ENCODE results near the gene CD58.

The CD58 gene

DNA sequence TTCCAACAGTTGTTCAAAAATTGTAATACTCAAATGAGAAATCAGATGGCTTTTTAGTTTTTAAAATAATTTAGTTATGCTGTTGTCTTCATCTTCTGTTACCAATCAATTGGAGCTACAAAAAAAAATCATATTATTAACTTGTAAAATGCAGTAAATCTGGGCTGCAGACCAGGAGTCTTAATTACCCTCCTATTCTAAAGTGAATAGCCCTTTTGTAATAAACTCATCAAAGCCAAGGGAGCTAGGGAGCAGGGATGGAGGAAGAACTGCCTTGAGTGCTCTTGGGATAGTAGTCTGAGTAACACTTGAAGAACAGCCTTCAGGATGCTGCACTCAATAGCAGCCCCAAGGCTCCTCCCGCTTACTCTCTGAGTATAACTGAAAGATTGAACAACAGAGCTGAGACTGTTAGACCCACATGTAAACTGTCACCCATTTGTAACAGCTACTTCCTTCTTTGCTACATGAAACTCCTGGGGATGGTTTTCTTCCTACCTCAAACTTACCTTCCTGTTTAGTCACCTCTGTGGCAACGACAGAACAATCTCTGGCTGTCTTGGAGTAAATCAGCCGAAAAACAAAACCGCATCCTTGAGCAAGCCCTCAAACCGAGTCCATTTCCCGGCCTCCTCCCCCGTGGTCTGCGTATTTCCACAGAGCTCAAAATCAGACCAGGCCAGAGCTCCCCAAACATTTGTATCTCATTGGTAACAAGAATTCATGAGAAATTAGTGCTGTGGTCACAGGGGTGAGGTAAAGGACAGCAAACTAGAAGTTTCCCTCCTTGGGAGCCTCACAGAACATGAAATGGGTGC, 55.9 kb downstream of the CD58 start:
- no peak for TF ChIP-seq CTCF (IDR thresholded peaks at IDR 0.05; ENCODE audit: insufficient read depth, low read length, poor library complexity, severe bottlenecking)
- Histone ChIP-seq H3K36me3 (ENCODE audit: control insufficient read depth, insufficient read depth, low read length) (peaks cover 6% of the 10 kb centered on the region), H3K4me3 (replicated peaks; ENCODE audit: low read depth, low read length) (no peak overlapping the region), H3K27me3 (replicated peaks; ENCODE audit: control insufficient read depth, insufficient read depth, low read length) (no peaks in the 10 kb centered on the region)
- DNase-seq (ENCODE audit: extremely low read depth, insufficient read length): peak; percentile 59

DNA sequence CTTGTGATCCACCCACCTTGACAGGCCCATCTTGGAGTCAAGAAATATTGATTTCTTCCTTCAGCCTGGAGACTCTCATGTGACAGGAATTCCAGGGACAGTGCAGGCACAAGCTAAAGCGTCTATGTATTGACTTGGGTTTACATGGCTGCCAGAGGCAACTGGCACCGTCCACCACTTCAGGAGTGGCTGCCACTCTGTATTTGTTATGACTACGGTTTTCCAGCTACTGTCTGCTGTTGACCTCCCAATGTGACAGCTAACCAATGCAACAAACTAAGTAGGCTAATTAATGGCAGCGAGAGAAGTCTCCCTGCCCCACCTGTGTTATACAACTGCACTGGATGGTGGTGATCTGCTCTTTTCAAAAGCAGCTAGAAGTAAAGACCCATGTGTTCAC, 56.9 kb downstream of the CD58 start:
- H3K36me3 ChIP-seq (ENCODE audit: control insufficient read depth, insufficient read depth, low read length): peaks cover 6% of the 10 kb centered on the region
- no peak for DNase-seq (ENCODE audit: extremely low read depth, insufficient read length)
- no peak for TF ChIP-seq CTCF (IDR thresholded peaks at IDR 0.05; ENCODE audit: insufficient read depth, low read length, poor library complexity, severe bottlenecking)
- no peak overlapping the region for H3K4me3 ChIP-seq (replicated peaks; ENCODE audit: low read depth, low read length)
- no peaks in the 10 kb centered on the region for H3K27me3 ChIP-seq (replicated peaks; ENCODE audit: control insufficient read depth, insufficient read depth, low read length)

- Histone ChIP-seq H3K4me3 (replicated peaks; ENCODE audit: low read depth, low read length) (no peak overlapping the region), H3K27me3 (replicated peaks; ENCODE audit: control insufficient read depth, insufficient read depth, low read length) (no peaks in the 10 kb centered on the region), H3K36me3 (ENCODE audit: control insufficient read depth, insufficient read depth, low read length) (peaks cover 3% of the 10 kb centered on the region)
- no peak for TF ChIP-seq CTCF (IDR thresholded peaks at IDR 0.05; ENCODE audit: insufficient read depth, low read length, poor library complexity, severe bottlenecking)
- no peak for DNase-seq (ENCODE audit: extremely low read depth, insufficient read length)
Observed at GRCh38 chr1:116511459-116512019, 59.3 kb downstream of the CD58 start.

DNA sequence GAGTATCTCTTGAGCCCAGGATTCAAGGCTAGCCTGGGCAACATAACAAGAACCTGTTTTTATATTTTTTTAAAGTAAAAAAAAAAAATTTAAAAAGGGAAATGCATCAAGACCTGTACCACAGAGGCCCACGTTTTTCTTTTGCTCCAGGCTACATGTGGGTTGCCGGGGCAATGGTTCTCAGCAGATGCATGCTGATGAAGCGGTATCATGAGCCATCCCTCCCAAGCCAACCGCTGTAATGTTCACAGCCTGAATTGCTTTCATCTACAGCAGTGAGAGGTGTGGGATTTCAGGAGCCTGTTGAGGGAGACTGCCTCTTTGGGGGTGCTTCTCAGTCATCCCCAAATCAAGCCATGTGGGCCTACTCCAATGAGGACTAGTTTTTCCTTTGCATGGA, 60.5 kb downstream of the CD58 start:
- peaks cover 3% of the 10 kb centered on the region for H3K36me3 ChIP-seq (ENCODE audit: control insufficient read depth, insufficient read depth, low read length)
- DNase-seq (ENCODE audit: extremely low read depth, insufficient read length): no peak
- H3K27me3 ChIP-seq (replicated peaks; ENCODE audit: control insufficient read depth, insufficient read depth, low read length): no peaks in the 10 kb centered on the region
- H3K4me3 ChIP-seq (replicated peaks; ENCODE audit: low read depth, low read length): no peak overlapping the region
- TF ChIP-seq CTCF (IDR thresholded peaks at IDR 0.05; ENCODE audit: insufficient read depth, low read length, poor library complexity, severe bottlenecking): no peak

GRCh38 chr1:116508984-116509980, 61.5 kb downstream of the CD58 start:
- H3K27me3 ChIP-seq (replicated peaks; ENCODE audit: control insufficient read depth, insufficient read depth, low read length): no peaks in the 10 kb centered on the region
- H3K4me3 ChIP-seq (replicated peaks; ENCODE audit: low read depth, low read length): no peak overlapping the region
- TF ChIP-seq CTCF (IDR thresholded peaks at IDR 0.05; ENCODE audit: insufficient read depth, low read length, poor library complexity, severe bottlenecking): no peak
- H3K36me3 ChIP-seq (ENCODE audit: control insufficient read depth, insufficient read depth, low read length): peaks cover 3% of the 10 kb centered on the region
- DNase-seq (ENCODE audit: extremely low read depth, insufficient read length): peak; percentile 55
